ENCODE data around the gene NUDC. TPM values are rescaled to one million over a fixed set of nuclear protein-coding genes. Genes with fewer than 3 reads are reported as not detected.
A peak's percentile ranks its signal among the peaks of the same experiment; 100 is the strongest.

The NUDC gene
- total and polyA plus RNA-seq, 12 donors, result 48.9 to 95.9 (median 62.8) TPM

GRCh38 chr1:26959722-26960624 is 38.4 kb downstream of the NUDC start, which contains the start of gene KDF1:
Gene KDF1 (minus strand): TSS chr1:26960468. CDS start chr1:26952380, 8,088 bp downstream.
- intact Hi-C loops (cut with DNase I), result loop anchor here in 2 of 10 donors (10.0 kb wide), 1 partner anchor 135 kb away; no protein-coding TSS in a partner anchor
- H3K27ac ChIP-seq, result no peak within 1 kb of the TSS
- H3K9me3 ChIP-seq, result peaks cover 0 to 16% (median 0%) of the 10 kb centered on the region in 11 donors
- peak in 5 of 8 donors; percentile 25 to 56 (median 35) for ATAC-seq
- peak in 1 of 9 donors; percentile 12 for TF ChIP-seq CTCF (IDR thresholded peaks at IDR 0.05)
- WGBS, 2 donors, result 1 to 2% methylated on average over 78 to 86 of the region's 86 CpGs
- peaks cover 14 to 66% (median 46%) of the 10 kb centered on the region in 7 donors for H3K27me3 ChIP-seq
- peak within 1 kb of the TSS; percentile 10 to 57 (median 44) for H3K4me3 ChIP-seq
- no peak for DNase-seq
- no peaks in the 10 kb centered on the region for H3K36me3 ChIP-seq
- H3K4me1 ChIP-seq, result peaks cover 0 to 12% (median 10%) of the 10 kb centered on the region in 9 donors

GRCh38 chr1:26960625-26960966 is 39.1 kb downstream of the NUDC start:
- peak overlapping the region in 5 of 10 donors; percentile 24 to 57 (median 46) for H3K4me3 ChIP-seq
- peaks cover 14 to 69% (median 46%) of the 10 kb centered on the region in 7 donors for H3K27me3 ChIP-seq
- intact Hi-C loops (cut with DNase I), result loop anchor here in 2 of 10 donors (10.0 kb wide), 1 partner anchor 134 kb away; no protein-coding TSS in a partner anchor
- no peak for TF ChIP-seq CTCF (IDR thresholded peaks at IDR 0.05)
- no peak overlapping the region for H3K27ac ChIP-seq
- peaks cover 0 to 16% (median 0%) of the 10 kb centered on the region in 11 donors for H3K9me3 ChIP-seq
- 25 to 28% methylated on average over 3 of the region's 3 CpGs for WGBS, 2 donors
- peaks cover 0 to 12% (median 10%) of the 10 kb centered on the region in 9 donors for H3K4me1 ChIP-seq
- ATAC-seq (no peak), DNase-seq (no peak)
- no peaks in the 10 kb centered on the region for H3K36me3 ChIP-seq

GRCh38 chr1:26961826-26962225 is 40.3 kb downstream of the NUDC start:
- Histone ChIP-seq H3K36me3 (no peaks in the 10 kb centered on the region), H3K9me3 (peaks cover 0 to 3% (median 0%) of the 10 kb centered on the region in 11 donors), H3K27me3 (peaks cover 14 to 79% (median 47%) of the 10 kb centered on the region in 7 donors), H3K4me3 (no peak overlapping the region), H3K4me1 (peaks cover 0 to 12% (median 10%) of the 10 kb centered on the region in 9 donors), H3K27ac (no peak overlapping the region)
- WGBS, 2 donors, result 55 to 67% methylated on average over 3 of the region's 3 CpGs
- intact Hi-C loops (cut with DNase I), result loop anchor here in 2 of 10 donors (10.0 kb wide), 1 partner anchor 133 kb away; no protein-coding TSS in a partner anchor
- no peak for TF ChIP-seq CTCF (IDR thresholded peaks at IDR 0.05)
- DNase-seq (no peak), ATAC-seq (no peak)

GRCh38 chr1:26965213-26965612 is 43.7 kb downstream of the NUDC start:
- Histone ChIP-seq H3K9me3 (no peaks in the 10 kb centered on the region), H3K36me3 (no peaks in the 10 kb centered on the region), H3K27me3 (peaks cover 2 to 59% (median 23%) of the 10 kb centered on the region in 7 donors), H3K4me3 (no peak overlapping the region), H3K27ac (no peak overlapping the region), H3K4me1 (peaks cover 0 to 3% (median under 1%) of the 10 kb centered on the region in 9 donors)
- DNase-seq (no peak), ATAC-seq (no peak)
- intact Hi-C loops (cut with DNase I), result loop anchor here in 2 of 10 donors (10.0 kb wide), 1 partner anchor 130 kb away; no protein-coding TSS in a partner anchor
- 90 to 92% methylated on average over 6 of the region's 6 CpGs for WGBS, 2 donors
- TF ChIP-seq CTCF (IDR thresholded peaks at IDR 0.05), result no peak
